Measurements from ENCODE around the gene SLC41A3. TPM values are rescaled to one million over a fixed set of nuclear protein-coding genes. Genes with fewer than 3 reads are reported as not detected.

Gene SLC41A3
- total RNA-seq, result 10 to 100 TPM; 32.2 to 32.4 TPM

DNA sequence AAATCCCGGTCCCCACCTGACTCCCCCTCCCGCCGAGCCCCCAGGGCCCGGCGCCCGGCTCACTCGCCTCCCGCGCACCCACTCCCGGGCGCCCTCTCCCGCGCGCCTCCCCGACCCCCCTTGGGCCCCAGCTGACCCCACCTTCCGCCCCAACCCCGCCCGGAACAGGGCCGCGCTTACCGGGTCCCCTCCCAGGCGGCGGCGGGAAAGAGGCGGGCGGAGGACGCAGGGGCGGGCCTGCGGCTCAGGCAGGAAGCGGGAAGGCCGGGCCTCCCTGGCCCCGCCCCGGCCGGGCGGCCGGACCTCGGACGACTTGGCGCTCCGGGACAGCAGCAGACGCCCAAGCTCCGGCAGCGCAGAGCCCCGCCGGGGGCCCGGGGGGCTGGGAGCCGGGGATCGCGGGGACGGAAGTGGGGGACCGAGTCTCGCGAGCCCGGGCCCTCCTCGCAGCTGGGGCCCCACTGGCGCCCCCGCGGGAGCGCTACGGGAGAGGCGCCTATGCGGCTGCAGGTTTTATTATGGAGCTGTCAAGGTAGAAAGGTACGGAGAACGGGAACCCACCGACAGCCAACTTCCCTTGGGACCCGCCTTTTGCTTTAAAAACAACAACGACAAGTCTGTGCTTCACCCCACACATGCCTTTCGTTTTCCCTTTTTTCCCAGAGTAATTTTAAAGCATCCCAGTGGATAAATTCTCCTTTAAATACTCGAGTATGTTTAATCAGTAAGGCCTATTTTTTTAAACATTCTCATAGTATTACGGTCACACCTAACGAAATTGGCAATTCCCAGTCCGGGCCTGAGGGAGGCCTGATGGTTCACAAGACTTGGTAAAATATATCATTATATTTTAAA is at the start of gene SLC41A3:
TSS of gene SLC41A3 (minus strand) at position 212 of the 855 bp plus-strand sequence. CDS start 15,905 bp downstream, outside the sequence.
- ATAC-seq (ENCODE audit: low read depth) (peak; percentile 91), DNase-seq (peak; percentile 91)
- Mint-ChIP-seq H3K4me3 (peak within 1 kb of the TSS; percentile 92), H3K36me3 (peaks cover 7% of the 10 kb centered on the region), H3K27me3 (no peaks in the 10 kb centered on the region), H3K9me3 (peaks cover 4% of the 10 kb centered on the region), H3K4me1 (peaks cover 19% of the 10 kb centered on the region), H3K27ac (peak within 1 kb of the TSS; percentile 86)
- POLR2A ChIA-PET, result interaction anchor here (1.4 kb wide), 1 partner anchor 93 kb away, joined by 8 read pairs; no protein-coding TSS in a partner anchor

DNA sequence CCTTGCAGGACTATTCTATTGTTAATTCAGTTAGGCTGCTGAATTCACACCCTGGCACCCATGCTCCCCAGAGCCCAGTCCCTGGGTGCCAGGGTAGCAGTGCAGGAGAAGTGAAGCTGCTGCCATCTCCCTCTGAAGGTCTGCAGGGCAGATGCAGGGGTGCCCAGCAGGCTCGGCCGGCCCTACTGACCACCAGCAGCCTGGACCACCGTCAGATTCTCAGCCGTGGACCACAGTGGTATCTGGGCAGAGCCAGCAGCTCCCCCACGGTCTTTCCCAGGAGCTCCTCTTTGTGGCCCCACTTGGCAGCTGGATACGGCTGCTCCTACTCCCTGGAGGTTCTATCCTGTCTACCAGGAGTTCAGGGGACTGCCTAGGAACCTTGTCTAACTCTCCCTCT is 49.7 kb upstream of the SLC41A3 start:
- Mint-ChIP-seq H3K36me3 (no peaks in the 10 kb centered on the region), H3K27ac (no peak overlapping the region), H3K4me3 (no peak overlapping the region), H3K9me3 (no peaks in the 10 kb centered on the region), H3K4me1 (no peaks in the 10 kb centered on the region), H3K27me3 (peaks cover 1% of the 10 kb centered on the region)
- POLR2A ChIA-PET, result no interaction called here
- ATAC-seq (ENCODE audit: low read depth), result no peak
- DNase-seq, result peak; percentile 11

DNA sequence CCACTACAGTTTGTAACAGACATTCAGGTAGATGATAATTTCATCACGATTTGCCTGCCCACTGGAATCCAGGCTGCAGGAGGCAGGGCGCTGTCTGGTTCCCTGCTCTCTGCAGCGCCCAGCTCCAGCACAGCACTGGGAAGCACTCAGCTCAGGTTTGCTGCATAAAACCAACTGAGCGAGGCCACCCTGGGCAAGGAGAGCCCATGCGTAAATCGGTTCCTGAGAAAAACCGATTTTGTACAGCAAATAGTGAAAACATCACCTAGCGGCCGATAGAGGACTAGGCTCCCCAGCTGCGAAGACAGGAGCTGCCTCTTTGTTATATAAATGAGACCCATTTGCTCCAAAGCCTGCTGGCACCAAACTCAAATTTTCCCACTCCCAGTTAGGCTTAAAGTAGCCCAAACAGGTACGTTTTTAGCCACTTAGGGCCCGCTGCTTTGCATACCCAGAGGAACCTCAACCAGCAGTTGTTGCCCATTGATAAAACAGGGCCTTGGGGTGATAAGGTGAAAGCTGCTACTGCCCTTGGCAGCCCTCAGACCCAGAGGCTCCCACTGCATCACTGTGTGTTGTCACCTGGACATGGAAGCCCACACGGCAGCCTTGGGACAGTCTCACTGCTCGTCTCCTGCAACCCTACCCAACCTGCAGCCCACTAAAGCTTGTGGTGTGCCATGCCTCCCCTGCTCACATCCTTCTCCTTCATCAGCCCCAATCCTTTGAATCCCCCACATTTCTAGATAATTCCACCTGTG is 49.0 kb upstream of the SLC41A3 start:
- H3K27ac Mint-ChIP-seq, result no peak overlapping the region
- ATAC-seq (ENCODE audit: low read depth) (no peak), DNase-seq (peak; percentile 12)
- POLR2A ChIA-PET, result no interaction called here
- no peak overlapping the region for H3K4me3 Mint-ChIP-seq
- no peaks in the 10 kb centered on the region for H3K36me3 Mint-ChIP-seq
- H3K27me3 Mint-ChIP-seq, result peaks cover 1% of the 10 kb centered on the region
- H3K4me1 Mint-ChIP-seq, result no peaks in the 10 kb centered on the region
- H3K9me3 Mint-ChIP-seq, result no peaks in the 10 kb centered on the region

DNA sequence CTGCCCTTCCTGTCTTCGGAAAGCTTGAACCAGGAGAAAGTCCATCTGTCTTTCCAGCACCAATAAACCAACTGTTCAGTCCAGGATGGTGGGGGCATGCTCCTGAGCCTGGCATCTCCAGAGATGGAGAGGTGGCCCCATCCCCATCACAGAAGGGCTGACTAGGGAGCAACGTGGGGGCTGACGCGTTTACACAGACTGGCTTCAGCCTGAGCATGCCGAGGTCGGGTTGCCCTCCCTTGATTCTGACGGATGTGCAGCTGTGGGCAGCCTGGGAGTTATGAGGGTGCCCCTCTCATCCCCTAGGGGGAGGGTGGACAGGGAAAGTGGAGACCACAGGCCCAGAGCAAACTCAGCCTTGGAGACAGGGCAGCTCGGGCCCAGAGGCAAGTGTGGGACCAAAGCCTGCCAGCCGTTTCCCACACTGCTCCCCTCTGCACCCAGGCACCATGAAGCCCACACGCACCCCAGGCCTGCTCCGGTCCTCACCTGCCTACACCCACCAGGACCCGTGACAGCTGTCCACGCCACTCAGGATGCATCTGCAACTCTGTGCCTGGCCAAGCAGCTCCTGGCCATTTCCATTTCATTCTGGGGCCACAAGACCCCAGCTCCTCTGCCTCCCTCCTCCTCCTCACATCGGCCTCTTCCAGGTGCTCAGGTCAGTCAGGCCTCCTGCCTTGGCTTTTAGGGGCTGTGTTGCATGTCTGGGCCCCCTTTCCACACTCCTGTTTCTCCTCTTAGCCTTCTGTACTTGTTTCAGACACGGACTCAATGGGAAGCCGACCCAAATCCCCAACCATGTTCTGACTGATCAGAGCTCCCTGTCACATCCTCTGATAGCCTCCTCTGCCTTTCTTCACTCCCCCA is 48.2 kb upstream of the SLC41A3 start:
- peak; percentile 18 for DNase-seq
- H3K36me3 Mint-ChIP-seq, result no peaks in the 10 kb centered on the region
- H3K27ac Mint-ChIP-seq, result no peak overlapping the region
- POLR2A ChIA-PET, result no interaction called here
- H3K4me3 Mint-ChIP-seq, result no peak overlapping the region
- H3K9me3 Mint-ChIP-seq, result no peaks in the 10 kb centered on the region
- no peaks in the 10 kb centered on the region for H3K4me1 Mint-ChIP-seq
- peaks cover 1% of the 10 kb centered on the region for H3K27me3 Mint-ChIP-seq
- ATAC-seq (ENCODE audit: low read depth), result no peak

DNA sequence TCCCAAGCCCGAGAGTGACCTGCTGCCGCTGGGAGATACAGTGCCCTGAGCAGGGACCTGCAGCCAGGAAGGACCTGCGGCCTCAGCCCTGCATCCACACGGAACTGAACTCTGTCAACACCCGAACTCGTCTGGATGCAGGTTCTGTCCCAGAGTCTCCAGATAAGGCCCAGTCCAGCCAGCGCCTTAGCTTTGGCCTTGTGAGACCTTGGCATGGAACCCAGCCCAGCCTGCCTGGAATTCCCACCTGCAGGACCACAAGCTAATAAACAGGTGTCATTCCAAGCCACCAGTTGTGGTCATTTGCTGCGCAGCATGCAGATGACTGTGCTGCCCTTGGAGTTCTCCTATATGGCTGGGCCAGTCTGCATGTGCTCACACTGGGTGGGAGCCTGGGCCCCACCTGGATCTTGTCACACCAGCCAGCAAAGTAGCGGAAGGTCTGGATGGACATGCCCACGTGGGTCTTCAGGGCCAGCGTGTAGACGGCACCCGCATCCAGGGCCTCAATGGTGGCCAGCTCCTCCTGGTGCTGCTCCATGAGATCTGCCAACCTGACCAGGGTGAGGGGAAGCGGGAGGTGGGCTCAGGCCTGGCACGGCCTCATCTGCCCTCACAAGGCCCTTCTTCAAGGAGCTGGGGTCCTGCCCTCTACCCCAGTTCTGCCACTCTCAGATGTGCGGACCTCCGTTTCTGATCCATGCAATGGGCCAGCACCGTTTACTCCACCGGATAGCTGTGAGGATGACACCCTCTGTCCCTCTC is 47.2 kb upstream of the SLC41A3 start:
- Mint-ChIP-seq H3K36me3 (no peaks in the 10 kb centered on the region), H3K4me3 (no peak overlapping the region), H3K27me3 (peaks cover 1% of the 10 kb centered on the region), H3K9me3 (no peaks in the 10 kb centered on the region), H3K27ac (no peak overlapping the region), H3K4me1 (no peaks in the 10 kb centered on the region)
- ATAC-seq (ENCODE audit: low read depth) (no peak), DNase-seq (peak; percentile 13)
- POLR2A ChIA-PET, result no interaction called here

DNA sequence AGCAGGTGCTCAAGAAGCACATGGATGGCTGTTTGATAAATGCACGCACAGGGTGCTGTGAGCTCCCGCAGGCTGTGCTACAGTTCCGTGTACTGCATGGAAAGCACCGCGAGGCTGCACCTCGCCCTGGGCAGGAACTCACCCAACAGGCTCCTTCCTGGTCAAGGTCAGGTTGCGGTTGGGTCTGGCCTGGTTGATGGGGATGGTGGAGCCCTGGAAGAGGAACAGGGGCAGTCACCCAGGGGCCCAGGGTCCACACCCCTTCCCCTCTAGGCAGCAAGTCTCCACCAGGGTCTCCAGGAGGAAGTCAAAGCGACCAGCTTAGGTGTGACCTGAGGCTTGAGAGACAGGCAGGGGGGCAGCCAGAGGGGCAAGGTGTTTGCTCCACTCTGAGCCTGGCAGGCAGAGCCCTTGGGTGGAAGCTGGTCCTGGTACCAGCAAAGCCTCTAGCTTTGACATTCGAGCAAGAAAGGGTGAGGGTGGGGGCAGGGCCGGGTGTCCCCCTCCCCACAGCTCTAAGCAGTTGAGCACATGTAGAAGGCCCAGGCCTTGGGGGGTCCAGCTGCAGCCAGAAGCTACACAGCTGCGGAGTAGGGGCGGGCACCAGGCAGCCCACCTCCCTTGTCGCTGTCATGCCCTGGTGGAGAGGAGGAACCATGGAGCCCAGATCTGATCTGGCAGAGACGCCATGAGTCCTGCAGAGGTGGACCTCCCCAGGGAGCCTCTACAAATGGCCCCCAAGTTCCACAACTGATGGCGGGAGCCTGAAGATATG is 46.3 kb upstream of the SLC41A3 start:
- no peaks in the 10 kb centered on the region for H3K9me3 Mint-ChIP-seq
- POLR2A ChIA-PET, result no interaction called here
- H3K4me1 Mint-ChIP-seq, result no peaks in the 10 kb centered on the region
- DNase-seq (peak; percentile 26), ATAC-seq (ENCODE audit: low read depth) (no peak)
- H3K27me3 Mint-ChIP-seq, result peaks cover 1% of the 10 kb centered on the region
- H3K36me3 Mint-ChIP-seq, result no peaks in the 10 kb centered on the region
- no peak overlapping the region for H3K4me3 Mint-ChIP-seq
- no peak overlapping the region for H3K27ac Mint-ChIP-seq

DNA sequence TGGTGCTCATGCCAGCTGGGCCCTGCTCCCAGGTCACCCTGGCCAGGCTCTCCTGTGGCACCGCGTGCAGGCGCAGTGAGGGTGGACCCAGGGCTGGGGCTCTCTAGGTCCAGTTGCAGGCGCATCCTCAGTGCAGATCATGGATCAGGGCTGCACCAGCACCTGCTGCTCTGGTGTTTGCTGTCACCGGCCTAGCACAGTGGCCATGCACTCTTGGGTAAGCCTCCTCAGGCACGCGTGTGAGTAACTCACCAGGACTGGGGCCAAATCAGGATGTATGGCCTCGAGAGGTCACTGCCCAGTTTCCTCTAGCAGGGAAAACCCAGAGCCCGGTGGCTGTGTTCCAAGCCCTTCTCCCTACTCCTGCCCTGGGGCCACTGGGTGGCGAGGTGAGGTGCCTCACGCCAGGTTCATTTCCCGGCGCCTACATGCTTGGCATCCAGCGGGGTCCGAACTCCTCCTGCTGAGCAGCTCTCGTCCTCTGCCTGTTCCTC is 45.5 kb upstream of the SLC41A3 start:
- POLR2A ChIA-PET, result no interaction called here
- Mint-ChIP-seq H3K36me3 (no peaks in the 10 kb centered on the region), H3K9me3 (no peaks in the 10 kb centered on the region), H3K27ac (no peak overlapping the region), H3K4me1 (no peaks in the 10 kb centered on the region), H3K4me3 (no peak overlapping the region), H3K27me3 (peaks cover 1% of the 10 kb centered on the region)
- DNase-seq (no peak), ATAC-seq (ENCODE audit: low read depth) (no peak)

DNA sequence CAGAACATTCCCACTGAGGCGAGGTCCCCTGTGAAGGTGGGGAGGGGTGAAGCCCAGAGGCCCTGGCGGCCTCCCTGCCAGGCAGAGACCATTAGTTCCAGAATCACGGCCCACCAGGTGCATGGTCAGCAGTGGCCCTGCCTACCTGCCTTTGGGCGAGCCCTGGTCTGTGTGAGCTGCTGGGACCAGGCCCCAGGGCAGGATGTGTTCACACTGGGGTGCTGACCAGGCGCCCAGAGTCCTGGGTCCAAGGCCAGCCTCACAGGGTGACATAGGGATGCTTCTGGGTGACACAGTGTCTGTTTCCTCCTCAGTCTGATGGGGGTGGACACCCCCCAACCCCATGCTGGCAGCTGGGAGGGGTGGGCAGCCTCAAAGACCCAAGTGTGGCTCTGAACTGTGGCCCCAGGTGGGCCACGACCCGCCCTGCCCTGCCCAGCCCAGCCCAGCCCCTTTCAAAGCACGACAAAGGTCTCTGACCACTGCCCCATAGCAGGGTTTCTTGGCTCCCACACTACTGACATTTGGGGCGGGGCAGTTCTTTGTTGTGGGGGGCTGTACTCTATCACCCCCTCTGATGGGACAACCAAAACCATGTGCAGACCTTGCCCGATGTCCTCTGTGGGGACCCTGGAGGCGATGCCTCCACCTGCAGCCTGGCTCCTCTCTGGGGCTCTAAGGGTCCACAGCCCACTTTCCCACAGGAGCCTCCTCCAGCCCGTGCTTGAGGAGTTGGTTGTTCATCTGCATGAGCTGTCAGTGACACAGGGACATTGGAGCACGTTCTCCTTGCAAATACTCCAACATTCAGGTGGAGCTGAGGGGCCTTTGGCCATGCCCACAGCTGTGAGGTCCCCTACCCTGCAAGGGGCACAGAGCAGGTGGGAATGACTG is 44.8 kb upstream of the SLC41A3 start:
- Mint-ChIP-seq H3K27ac (no peak overlapping the region), H3K36me3 (no peaks in the 10 kb centered on the region), H3K4me3 (no peak overlapping the region), H3K9me3 (no peaks in the 10 kb centered on the region), H3K27me3 (no peaks in the 10 kb centered on the region), H3K4me1 (no peaks in the 10 kb centered on the region)
- no peak for ATAC-seq (ENCODE audit: low read depth)
- peak; percentile 20 for DNase-seq
- POLR2A ChIA-PET, result no interaction called here

DNA sequence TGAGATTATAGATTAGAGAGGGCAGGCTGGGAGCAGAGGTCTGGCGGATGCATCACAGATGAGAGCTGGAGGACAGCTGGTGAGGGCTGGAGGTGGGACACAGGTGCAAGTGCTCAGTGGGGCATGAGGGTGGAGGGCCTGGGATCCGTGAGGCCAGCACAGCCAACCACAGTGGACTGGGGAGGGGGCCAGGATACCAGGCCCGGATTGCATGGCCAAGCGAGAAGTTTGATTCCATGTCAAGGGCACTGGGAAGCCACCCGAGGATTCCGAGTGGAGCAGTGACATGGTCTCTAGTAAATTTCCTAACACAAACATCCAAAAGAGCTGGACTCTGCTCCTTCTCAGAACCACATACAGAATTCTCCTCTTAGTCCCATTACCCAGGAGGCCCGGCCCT is 44.0 kb upstream of the SLC41A3 start:
- Mint-ChIP-seq H3K36me3 (no peaks in the 10 kb centered on the region), H3K4me3 (no peak overlapping the region), H3K9me3 (no peaks in the 10 kb centered on the region), H3K27me3 (peaks cover 2% of the 10 kb centered on the region), H3K27ac (no peak overlapping the region), H3K4me1 (no peaks in the 10 kb centered on the region)
- POLR2A ChIA-PET, result no interaction called here
- no peak for ATAC-seq (ENCODE audit: low read depth)
- peak; percentile 11 for DNase-seq

DNA sequence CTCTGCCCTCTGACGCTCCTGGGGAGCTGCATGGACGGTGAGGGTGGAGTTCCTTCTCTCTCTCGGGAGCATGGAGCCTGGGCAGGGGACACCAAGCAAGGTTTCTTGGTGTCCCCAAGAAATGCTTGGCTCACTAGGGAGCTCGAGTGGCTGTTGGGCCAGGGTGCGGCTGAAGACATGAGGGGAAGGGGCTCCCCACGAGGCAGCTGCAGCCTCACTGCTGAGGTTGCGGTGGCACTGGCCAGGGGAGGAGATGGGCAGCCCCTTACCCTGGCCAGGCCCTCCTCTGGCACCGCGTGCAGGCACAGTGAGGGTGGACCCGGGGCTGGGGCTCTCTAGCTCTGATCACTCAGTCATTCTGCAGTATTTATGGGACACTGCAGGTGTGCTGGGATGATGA is 43.5 kb upstream of the SLC41A3 start:
- ATAC-seq (ENCODE audit: low read depth) (no peak), DNase-seq (no peak)
- Mint-ChIP-seq H3K27me3 (peaks cover 2% of the 10 kb centered on the region), H3K27ac (no peak overlapping the region), H3K4me3 (no peak overlapping the region), H3K4me1 (no peaks in the 10 kb centered on the region), H3K36me3 (no peaks in the 10 kb centered on the region), H3K9me3 (no peaks in the 10 kb centered on the region)
- POLR2A ChIA-PET, result no interaction called here

DNA sequence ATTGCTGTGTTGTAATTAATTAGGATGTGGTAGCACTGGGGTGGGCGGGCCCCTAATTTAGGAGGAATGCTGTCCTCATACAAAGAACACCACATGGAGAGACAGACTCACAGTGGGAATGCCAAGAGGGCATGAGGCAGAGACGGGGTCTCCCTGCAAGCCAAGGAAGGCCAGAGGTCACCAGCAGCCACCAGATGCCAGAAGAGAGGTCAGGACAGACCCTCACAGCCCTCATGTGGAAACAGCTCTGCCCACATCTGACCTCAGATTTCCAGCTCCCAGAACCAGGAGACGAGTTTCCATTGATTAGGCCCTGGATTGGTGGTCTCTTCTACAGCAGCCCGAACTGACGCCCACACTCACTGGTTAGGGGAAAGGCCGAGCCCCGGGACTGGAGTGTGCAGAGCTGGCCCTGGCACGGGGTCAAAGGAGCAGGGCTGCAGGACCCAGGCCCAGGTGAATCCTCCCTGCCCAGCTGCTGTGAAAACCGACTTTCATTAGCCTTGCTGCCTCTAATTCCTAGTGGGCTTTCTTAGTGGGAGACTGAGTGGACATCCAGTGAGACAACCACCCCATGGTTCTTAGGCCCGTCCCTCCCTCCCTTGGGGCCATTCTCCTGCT is 43.0 kb upstream of the SLC41A3 start:
- no peak overlapping the region for H3K27ac Mint-ChIP-seq
- no peaks in the 10 kb centered on the region for H3K36me3 Mint-ChIP-seq
- H3K4me1 Mint-ChIP-seq, result no peaks in the 10 kb centered on the region
- H3K9me3 Mint-ChIP-seq, result no peaks in the 10 kb centered on the region
- no peak for ATAC-seq (ENCODE audit: low read depth)
- peaks cover 5% of the 10 kb centered on the region for H3K27me3 Mint-ChIP-seq
- POLR2A ChIA-PET, result no interaction called here
- peak; percentile 3 for DNase-seq
- no peak overlapping the region for H3K4me3 Mint-ChIP-seq
